Liver (tissue), 9 donors: ENCODE results near the gene CLNS1A. TPM values are rescaled to one million over a fixed set of nuclear protein-coding genes. Genes with fewer than 3 reads are reported as not detected.
A peak's percentile ranks its signal among the peaks of the same experiment; 100 is the strongest.
"Not testable (repeated sequence)": the region's sequence is repeated elsewhere in the genome, so short reads cannot be mapped to it uniquely, and the experiment has no call there.

Experiments
- DNase-seq: peaks from one replicate; pipeline ENCODE4 v3.0.0-alpha.2; 2017; ENCODE audit warnings: low spot score
- H3K27ac ChIP-seq, 2 donors: one replicate each; pipeline ENCODE4 v1.7.0; 2013; ENCODE audit warnings: inconsistent platforms in 2 of 2, low read length in 2 of 2, control low read depth in 1 of 2, low read depth in 1 of 2, mild to moderate bottlenecking in 1 of 2
- H3K27me3 ChIP-seq, 4 donors: one replicate each; pipeline versions ENCODE4 v1.6.1 to v1.7.0; 2013; ENCODE audit warnings: low read length in 3 of 4, inconsistent platforms in 1 of 4, mild to moderate bottlenecking in 1 of 4, moderate library complexity in 1 of 4; ENCODE audit not compliant: control insufficient read depth in 4 of 4, insufficient read depth in 4 of 4
- H3K36me3 ChIP-seq, 4 donors: one replicate each; pipeline versions ENCODE4 v1.6.1 to v1.7.0; 2013; ENCODE audit warnings: low read length in 3 of 4, mild to moderate bottlenecking in 3 of 4, low read depth in 1 of 4, moderate library complexity in 1 of 4; ENCODE audit not compliant: control insufficient read depth in 4 of 4, insufficient read depth in 3 of 4
- H3K4me1 ChIP-seq, 4 donors: one replicate each; pipeline versions ENCODE4 v1.6.1 to v1.7.0; 2013; ENCODE audit warnings: low read length in 3 of 4, mild to moderate bottlenecking in 3 of 4, moderate library complexity in 1 of 4; ENCODE audit not compliant: control insufficient read depth in 4 of 4, insufficient read depth in 4 of 4
- H3K4me3 ChIP-seq, 3 donors: one replicate each; pipeline versions ENCODE4 v1.6.1 to v1.7.0; 2013; ENCODE audit warnings: low read length in 3 of 3, control low read depth in 1 of 3, low read depth in 1 of 3, mild to moderate bottlenecking in 1 of 3
- H3K9ac ChIP-seq, 2 donors: one replicate each; pipeline ENCODE4 v1.7.0; 2013; ENCODE audit warnings: low read length in 2 of 2, mild to moderate bottlenecking in 2 of 2, moderate library complexity in 2 of 2, control low read depth in 1 of 2, low read depth in 1 of 2
- H3K9me3 ChIP-seq, 4 donors: one replicate each; pipeline versions ENCODE4 v1.6.1 to v1.7.0; 2013; ENCODE audit warnings: low read length in 3 of 4; ENCODE audit not compliant: control insufficient read depth in 4 of 4
- ATF3 ChIP-seq: IDR thresholded peaks from 2 replicates; pipeline ENCODE4 v1.6.1; 2016; ENCODE audit warnings: antibody characterized with exemption
- CTCF ChIP-seq: fragments of 150-350 bp; IDR thresholded peaks from 2 replicates; pipeline ENCODE4 v1.5.1; 2017; ENCODE audit warnings: improper control_type of control experiment, low read depth, low read length; ENCODE audit not compliant: missing input control
- EGR1 ChIP-seq, 2 donors: IDR thresholded peaks; 2 replicates each; pipeline ENCODE4 v1.6.1; 2016 to 2018; ENCODE audit warnings: antibody characterized with exemption in 2 of 2, low read depth in 2 of 2
- FOXA1 ChIP-seq: IDR thresholded peaks from 2 replicates; pipeline ENCODE4 v1.6.1; 2016; ENCODE audit warnings: antibody characterized with exemption
- FOXA2 ChIP-seq: IDR thresholded peaks from 2 replicates; pipeline ENCODE4 v1.6.1; 2016; ENCODE audit warnings: antibody characterized with exemption
- HNF4A ChIP-seq, 2 donors: conservative IDR thresholded peaks; 2 replicates each; pipeline ENCODE4 v1.6.1; 2016; ENCODE audit warnings: antibody characterized with exemption in 2 of 2, mild to moderate bottlenecking in 2 of 2
- HNF4G ChIP-seq: IDR thresholded peaks from 2 replicates; pipeline ENCODE4 v1.6.1; 2016; ENCODE audit warnings: antibody characterized with exemption
- JUND ChIP-seq, 2 donors: IDR thresholded peaks; 2 replicates each; pipeline ENCODE4 v1.6.1; 2016; ENCODE audit warnings: antibody characterized with exemption in 2 of 2
- NR2F2 ChIP-seq: IDR thresholded peaks from 2 replicates; pipeline ENCODE4 v1.6.1; 2016; ENCODE audit warnings: antibody characterized with exemption
- RAD21 ChIP-seq, 2 donors: IDR thresholded peaks; 2 replicates each; pipeline ENCODE4 v1.6.1; 2016; ENCODE audit warnings: antibody characterized with exemption in 2 of 2, mild to moderate bottlenecking in 2 of 2
- REST ChIP-seq: IDR thresholded peaks from 2 replicates; pipeline ENCODE4 v1.6.1; 2016; ENCODE audit warnings: antibody characterized with exemption, mild to moderate bottlenecking
- RXRA ChIP-seq, 2 donors: IDR thresholded peaks; 2 replicates each; pipeline ENCODE4 v1.6.1; 2017 to 2018; ENCODE audit warnings: antibody characterized with exemption in 2 of 2, mild to moderate bottlenecking in 1 of 2
- SP1 ChIP-seq: IDR thresholded peaks from 2 replicates; pipeline ENCODE4 v1.6.1; 2018; ENCODE audit warnings: antibody characterized with exemption, mild to moderate bottlenecking
- YY1 ChIP-seq: IDR thresholded peaks from 2 replicates; pipeline ENCODE4 v1.6.1; 2016; ENCODE audit warnings: antibody characterized with exemption, mild to moderate bottlenecking
- WGBS: extraction: QIAGEN DNeasy Blood & Tissue Kit; methylation state at CpG from one replicate; pipeline ENCODE4 v1.1.7; 2013; 5-methylcytosine and 5-hydroxymethylcytosine counted together
- polyA plus RNA-seq, 2 donors: library from polyadenylated mRNA; stranded (reverse) in 1 of 2; unstranded in 1 of 2; fragments of 200-250 nt in 1 of 2; fragments of >200 nt in 1 of 2; fragmentation: Nextera tagmentation in 1 of 2; extraction: Ambion mirVana in 1 of 2; gene quantifications; one replicate each; pipeline versions ENCODE4 v1.2.1 to v1.2.3, GENCODE V29; 2013 to 2015
- total RNA-seq, 2 donors: library from RNA; depleted of rRNA; stranded (reverse); fragments of >200 nt; gene quantifications; one replicate each; pipeline ENCODE4 v1.2.3, GENCODE V29; 2014
- TF ChIP-seq, protein P1 (sequence below): IDR thresholded peaks from 2 replicates; pipeline ENCODE4 v1.6.1; 2016; ENCODE audit warnings: antibody characterized with exemption
- donor health status: healthy.
- donor health status: healthy.
- donor health status: healthy.
- donor health status: healthy.
- donor health status: healthy.

CLNS1A gene
- total and polyA plus RNA-seq, 4 donors: 40.4 to 92.8 (median 70.5) TPM

DNA sequence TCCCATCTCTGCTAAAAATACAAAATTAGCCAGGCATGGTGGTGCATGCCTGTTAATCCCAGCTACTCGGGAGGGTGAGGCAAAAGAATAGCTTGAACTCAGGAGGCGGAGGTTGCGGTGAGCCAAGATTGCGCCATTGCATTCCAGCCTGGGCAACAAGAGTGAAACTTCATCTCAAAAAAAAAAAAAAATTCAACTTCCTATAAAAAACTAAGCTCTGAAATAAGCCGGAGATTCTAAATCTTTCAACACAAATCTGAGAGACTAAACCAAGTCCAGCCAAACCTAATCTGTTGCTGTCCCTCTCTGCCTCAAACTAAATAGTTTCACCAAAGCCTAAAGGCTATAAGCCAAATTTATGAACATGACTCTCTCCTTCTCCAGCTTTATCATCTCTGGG lies 3.7 kb downstream of the CLNS1A start:
- not testable (repeated sequence) for H3K9me3 ChIP-seq, DNase-seq, H3K27me3 ChIP-seq, H3K36me3 ChIP-seq, H3K4me3 ChIP-seq
- H3K4me1 ChIP-seq: peaks cover 7 to 27% (median 12%) of the 10 kb centered on the region in 4 donors
- peak overlapping the region; percentile 63 to 66 for H3K27ac ChIP-seq
- peak overlapping the region in 1 of 2 donors; percentile 34 for H3K9ac ChIP-seq
- peak in 1 of 2 donors; percentile 27 for TF ChIP-seq HNF4A (conservative IDR thresholded peaks at IDR 0.05)
- peak in 1 of 2 donors; percentile 40 for TF ChIP-seq RXRA (IDR thresholded peaks at IDR 0.05)
- 45% methylated on average over 5 of the region's 5 CpGs for WGBS

DNA sequence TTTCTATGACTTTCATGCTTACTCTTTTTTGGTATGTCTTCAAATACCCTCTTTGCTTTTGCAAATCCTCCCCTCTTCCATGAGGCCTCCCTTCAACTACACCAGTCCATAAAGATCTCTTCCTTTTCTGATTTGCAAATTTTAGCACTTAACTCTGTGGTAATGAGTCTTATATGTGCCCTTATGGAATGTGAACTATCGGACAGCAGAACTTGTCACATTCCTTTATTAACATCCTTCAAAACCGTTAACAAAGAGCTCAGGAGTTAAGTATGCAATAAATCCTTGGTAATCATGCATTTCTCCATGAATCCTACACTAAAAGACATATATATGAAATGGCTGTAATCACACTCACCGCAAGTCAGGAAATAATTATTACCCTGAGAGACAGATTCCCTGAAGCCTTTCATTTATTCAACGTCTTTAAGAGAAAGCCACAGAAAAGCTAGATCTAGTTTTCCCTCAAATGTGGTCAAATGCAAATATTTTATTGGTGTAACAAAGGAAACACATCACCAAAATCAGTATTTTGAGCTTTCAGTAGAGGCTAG lies 7.4 kb downstream of the CLNS1A start:
- Histone ChIP-seq H3K4me3 (peak overlapping the region in 1 of 3 donors; percentile 25), H3K9me3 (no peaks in the 10 kb centered on the region), H3K27me3 (no peaks in the 10 kb centered on the region), H3K4me1 (peaks cover 2 to 6% (median 5%) of the 10 kb centered on the region in 4 donors), H3K36me3 (peaks cover 3 to 9% (median 4%) of the 10 kb centered on the region in 4 donors), H3K9ac (peak overlapping the region in 1 of 2 donors; percentile 44), H3K27ac (peak overlapping the region; percentile 67)
- no peak for DNase-seq
- 91% methylated on average over 4 of the region's 4 CpGs for WGBS
- no peak for TF ChIP-seq JUND (IDR thresholded peaks at IDR 0.05)
- TF ChIP-seq RAD21 (IDR thresholded peaks at IDR 0.05): no peak
- TF ChIP-seq SP1: no peak
- TF ChIP-seq ATF3: no peak

DNA sequence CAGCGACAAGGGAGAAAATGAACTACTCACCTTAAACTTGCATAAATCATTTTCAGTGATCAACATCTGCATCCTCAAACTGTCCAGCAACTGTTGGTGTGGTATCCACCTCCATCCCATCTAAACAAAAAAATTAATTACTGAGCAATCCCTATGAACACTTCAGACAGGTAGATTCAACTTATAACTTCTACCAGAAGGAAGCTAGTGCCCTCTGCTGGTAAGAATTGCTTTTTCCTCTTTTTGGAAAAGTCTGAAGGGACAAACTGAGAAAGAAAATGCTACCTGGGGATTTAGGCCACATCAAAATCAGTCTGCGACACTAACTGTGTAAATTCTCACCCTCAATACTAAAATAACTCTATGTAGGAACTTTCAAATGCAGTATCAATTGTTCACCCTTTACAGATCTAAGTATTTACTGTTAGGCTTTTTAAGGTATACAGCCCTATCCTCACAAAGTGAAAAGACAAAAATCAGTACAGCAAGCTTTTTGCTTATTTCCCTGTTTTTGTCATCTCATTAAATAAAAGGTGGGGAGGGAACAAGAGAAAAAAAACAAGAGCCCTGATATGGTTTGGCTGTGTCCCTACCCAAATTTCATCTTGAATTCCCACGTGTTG lies 17.9 kb downstream of the CLNS1A start:
- TF ChIP-seq RXRA (IDR thresholded peaks at IDR 0.05) (no peak), ATF3 (no peak), CTCF (peak; percentile 57), RAD21 (IDR thresholded peaks at IDR 0.05) (peak; percentile 80)
- Histone ChIP-seq H3K27me3 (no peaks in the 10 kb centered on the region), H3K9me3 (no peaks in the 10 kb centered on the region), H3K9ac (no peak overlapping the region), H3K27ac (no peak overlapping the region), H3K4me1 (no peaks in the 10 kb centered on the region), H3K4me3 (no peak overlapping the region), H3K36me3 (peaks cover 13 to 54% (median 41%) of the 10 kb centered on the region in 4 donors)
- 92% methylated on average over 3 of the region's 3 CpGs for WGBS
- no peak for DNase-seq

- WGBS: 95% methylated on average over 3 of the region's 3 CpGs
- no peak for DNase-seq
- TF ChIP-seq ATF3 (no peak), RAD21 (IDR thresholded peaks at IDR 0.05) (no peak), SP1 (no peak), EGR1 (IDR thresholded peaks at IDR 0.05; ENCODE audit: low read depth in 2 of 2) (no peak), FOXA1 (no peak), YY1 (no peak), FOXA2 (no peak), NR2F2 (no peak), RXRA (IDR thresholded peaks at IDR 0.05) (no peak), HNF4A (conservative IDR thresholded peaks at IDR 0.05) (no peak), HNF4G (no peak), REST (no peak)
- TF ChIP-seq, protein P1, sequence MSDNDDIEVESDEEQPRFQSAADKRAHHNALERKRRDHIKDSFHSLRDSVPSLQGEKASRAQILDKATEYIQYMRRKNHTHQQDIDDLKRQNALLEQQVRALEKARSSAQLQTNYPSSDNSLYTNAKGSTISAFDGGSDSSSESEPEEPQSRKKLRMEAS: no peak
- H3K9me3 ChIP-seq: no peaks in the 10 kb centered on the region
- no peak overlapping the region for H3K27ac ChIP-seq
- H3K36me3 ChIP-seq: peaks cover 8 to 53% (median 38%) of the 10 kb centered on the region in 4 donors
- H3K4me1 ChIP-seq: no peaks in the 10 kb centered on the region
- no peak overlapping the region for H3K4me3 ChIP-seq
- no peaks in the 10 kb centered on the region for H3K27me3 ChIP-seq
- H3K9ac ChIP-seq: no peak overlapping the region
These were observed 19.7 kb downstream of the CLNS1A start for GRCh38 chr11:77617892-77618291.
